ENCODE data around the gene MFSD6. TPM values are rescaled to one million over a fixed set of nuclear protein-coding genes. Genes with fewer than 3 reads are reported as not detected.

The MFSD6 gene
- total and polyA plus RNA-seq, 2 experiments from 2014 or later: 0.62 to 1.5 TPM

DNA sequence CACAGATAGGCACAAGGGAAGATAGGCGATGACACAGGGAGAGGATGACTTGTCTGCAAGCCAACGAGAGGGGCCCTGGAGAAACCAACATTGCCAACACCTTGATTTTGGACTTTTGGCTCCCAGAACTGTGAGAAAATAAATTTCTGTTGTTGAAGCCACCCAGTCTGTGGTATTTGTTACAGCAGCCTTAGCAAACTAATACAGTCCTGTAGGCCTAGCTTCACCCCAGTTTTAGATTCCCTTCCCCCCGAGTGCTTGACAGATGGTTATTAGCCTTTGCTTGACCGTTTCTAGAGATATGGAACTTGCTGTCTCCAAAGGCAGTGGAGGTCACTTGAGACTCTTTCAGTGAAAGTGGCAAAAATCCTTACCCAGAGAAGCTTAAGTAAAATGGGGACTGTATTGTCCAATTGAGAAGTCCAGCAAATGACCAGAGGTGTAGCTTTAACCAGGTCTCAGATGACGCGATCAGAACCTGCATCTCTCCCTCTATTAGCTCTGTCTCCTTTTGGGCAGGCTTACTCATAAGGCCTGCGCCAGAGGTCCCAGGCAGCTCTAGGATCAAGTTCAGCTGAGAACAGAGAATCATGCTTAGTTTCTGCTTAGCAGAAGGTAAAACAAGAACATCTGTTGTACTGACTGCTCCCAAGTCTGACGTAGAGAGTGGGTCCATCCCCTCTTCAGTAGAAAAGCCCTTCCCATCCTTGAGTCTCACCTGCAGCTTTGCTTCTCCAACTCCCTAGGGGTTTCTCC is 50.4 kb downstream of the MFSD6 start:
- Histone ChIP-seq H3K27me3 (no peaks in the 10 kb centered on the region), H3K9me3 (ENCODE audit: low read depth) (no peaks in the 10 kb centered on the region), H3K27ac (no peak overlapping the region), H3K4me1 (ENCODE audit: low read depth) (no peaks in the 10 kb centered on the region), H3K36me3 (no peaks in the 10 kb centered on the region), H3K4me3 (no peak overlapping the region)
- no peak for DNase-seq (ENCODE audit: low read depth in 1 of 2, low spot score in 1 of 2)
- TF ChIP-seq, protein P1, sequence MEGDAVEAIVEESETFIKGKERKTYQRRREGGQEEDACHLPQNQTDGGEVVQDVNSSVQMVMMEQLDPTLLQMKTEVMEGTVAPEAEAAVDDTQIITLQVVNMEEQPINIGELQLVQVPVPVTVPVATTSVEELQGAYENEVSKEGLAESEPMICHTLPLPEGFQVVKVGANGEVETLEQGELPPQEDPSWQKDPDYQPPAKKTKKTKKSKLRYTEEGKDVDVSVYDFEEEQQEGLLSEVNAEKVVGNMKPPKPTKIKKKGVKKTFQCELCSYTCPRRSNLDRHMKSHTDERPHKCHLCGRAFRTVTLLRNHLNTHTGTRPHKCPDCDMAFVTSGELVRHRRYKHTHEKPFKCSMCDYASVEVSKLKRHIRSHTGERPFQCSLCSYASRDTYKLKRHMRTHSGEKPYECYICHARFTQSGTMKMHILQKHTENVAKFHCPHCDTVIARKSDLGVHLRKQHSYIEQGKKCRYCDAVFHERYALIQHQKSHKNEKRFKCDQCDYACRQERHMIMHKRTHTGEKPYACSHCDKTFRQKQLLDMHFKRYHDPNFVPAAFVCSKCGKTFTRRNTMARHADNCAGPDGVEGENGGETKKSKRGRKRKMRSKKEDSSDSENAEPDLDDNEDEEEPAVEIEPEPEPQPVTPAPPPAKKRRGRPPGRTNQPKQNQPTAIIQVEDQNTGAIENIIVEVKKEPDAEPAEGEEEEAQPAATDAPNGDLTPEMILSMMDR (IDR thresholded peaks at IDR 0.05; ENCODE audit: low read depth, low read length): no peak

DNA sequence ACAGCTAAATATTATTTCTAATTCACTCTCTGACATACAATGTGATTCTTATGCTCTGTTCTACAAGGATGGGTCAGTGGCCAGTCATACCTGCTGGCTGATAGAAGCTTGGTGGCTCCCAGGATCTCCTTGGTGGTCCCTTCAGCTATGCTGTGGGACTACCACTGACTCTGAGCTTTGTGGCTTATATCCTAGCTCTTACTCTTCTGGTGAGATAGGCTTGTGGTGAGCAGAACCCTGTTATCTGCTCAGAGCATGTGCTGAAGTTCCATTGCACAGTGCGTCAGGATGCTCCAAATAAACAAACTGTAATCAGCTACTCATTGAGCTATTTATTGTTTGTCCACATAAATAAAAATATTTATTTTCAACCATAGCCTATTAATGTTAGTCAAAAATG is 51.7 kb downstream of the MFSD6 start:
- Histone ChIP-seq H3K36me3 (no peaks in the 10 kb centered on the region), H3K4me1 (ENCODE audit: low read depth) (no peaks in the 10 kb centered on the region), H3K27me3 (no peaks in the 10 kb centered on the region), H3K27ac (no peak overlapping the region), H3K4me3 (no peak overlapping the region), H3K9me3 (ENCODE audit: low read depth) (no peaks in the 10 kb centered on the region)
- TF ChIP-seq, protein P1 (IDR thresholded peaks at IDR 0.05; ENCODE audit: low read depth, low read length): no peak
- no peak for DNase-seq (ENCODE audit: low read depth in 1 of 2, low spot score in 1 of 2)

DNA sequence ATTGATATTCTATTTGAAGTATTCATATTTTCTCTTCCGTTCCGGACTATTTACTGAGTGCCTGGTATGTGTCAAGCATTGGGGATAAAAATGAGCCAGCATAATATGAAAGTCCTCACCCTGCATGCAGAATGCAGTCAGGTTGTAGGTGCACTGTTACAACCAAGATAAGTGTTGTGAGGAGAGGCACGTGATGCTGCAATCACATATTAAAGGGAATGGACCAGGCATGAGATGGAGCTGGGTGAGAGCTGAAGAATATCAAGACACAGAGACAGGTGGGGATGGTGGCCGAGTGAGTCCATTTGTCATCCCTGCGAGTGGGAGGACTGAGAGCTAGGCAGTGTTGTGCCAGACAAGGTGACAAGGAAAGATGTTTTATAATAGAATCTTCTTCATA is 52.3 kb downstream of the MFSD6 start:
- TF ChIP-seq, protein P1 (IDR thresholded peaks at IDR 0.05; ENCODE audit: low read depth, low read length): no peak
- Histone ChIP-seq H3K9me3 (ENCODE audit: low read depth) (no peaks in the 10 kb centered on the region), H3K4me1 (ENCODE audit: low read depth) (no peaks in the 10 kb centered on the region), H3K27me3 (no peaks in the 10 kb centered on the region), H3K27ac (no peak overlapping the region), H3K4me3 (no peak overlapping the region), H3K36me3 (no peaks in the 10 kb centered on the region)
- no peak for DNase-seq (ENCODE audit: low read depth in 1 of 2, low spot score in 1 of 2)

DNA sequence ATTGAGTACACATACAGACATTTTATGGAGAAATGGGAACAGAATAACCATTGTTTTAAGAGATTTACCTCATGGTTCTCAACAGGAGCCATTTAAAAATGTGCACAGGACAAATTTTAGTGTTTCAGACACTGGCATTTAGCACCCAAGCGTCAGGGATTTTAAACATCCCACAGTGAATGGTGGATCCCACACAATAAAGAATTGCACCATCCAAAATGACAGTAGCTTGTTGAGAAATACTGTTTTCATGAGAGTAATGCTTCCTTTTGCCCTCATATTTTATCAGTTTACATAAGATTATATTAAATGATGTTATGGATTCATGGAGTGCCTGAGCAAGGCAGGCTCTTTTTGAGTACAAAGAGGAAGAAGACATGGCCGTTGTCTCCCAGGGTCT is 54.0 kb downstream of the MFSD6 start:
- TF ChIP-seq, protein P1 (IDR thresholded peaks at IDR 0.05; ENCODE audit: low read depth, low read length): no peak
- no peak overlapping the region for H3K27ac ChIP-seq

DNA sequence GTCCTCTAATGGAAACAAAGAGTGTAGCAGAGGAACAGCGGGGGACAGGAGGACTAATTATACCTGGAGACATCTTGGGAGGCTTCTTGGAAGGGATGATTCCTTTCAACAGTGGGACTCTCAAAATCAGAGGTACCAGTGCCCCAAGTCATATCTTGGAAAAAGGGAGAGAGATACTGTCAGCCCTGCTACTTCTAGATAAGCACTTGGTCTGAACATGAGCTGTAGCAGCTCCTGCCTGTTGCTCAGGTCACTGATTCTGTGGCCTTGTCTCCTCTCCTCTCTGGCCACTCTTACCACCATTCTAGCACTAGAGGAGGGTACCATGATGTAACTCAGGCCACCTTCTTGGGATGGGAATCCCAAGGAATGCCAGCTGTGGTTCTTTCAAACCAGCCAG is 54.5 kb downstream of the MFSD6 start:
- H3K36me3 ChIP-seq: no peaks in the 10 kb centered on the region
- no peak overlapping the region for H3K4me3 ChIP-seq
- H3K27ac ChIP-seq: no peak overlapping the region
- peaks cover 10% of the 10 kb centered on the region for H3K4me1 ChIP-seq (ENCODE audit: low read depth)
- TF ChIP-seq, protein P1 (IDR thresholded peaks at IDR 0.05; ENCODE audit: low read depth, low read length): no peak
- no peaks in the 10 kb centered on the region for H3K9me3 ChIP-seq (ENCODE audit: low read depth)
- H3K27me3 ChIP-seq: no peaks in the 10 kb centered on the region
- DNase-seq (ENCODE audit: low read depth in 1 of 2, low spot score in 1 of 2): no peak

More for the DNA sequence above, 54.0 kb downstream of the MFSD6 start:
- Histone ChIP-seq H3K36me3 (no peaks in the 10 kb centered on the region), H3K4me1 (ENCODE audit: low read depth) (peaks cover 8% of the 10 kb centered on the region), H3K4me3 (no peak overlapping the region), H3K27me3 (no peaks in the 10 kb centered on the region), H3K9me3 (ENCODE audit: low read depth) (no peaks in the 10 kb centered on the region)
- DNase-seq (ENCODE audit: low read depth in 1 of 2, low spot score in 1 of 2): no peak
